Esophagus squamous epithelium (tissue), 5 donors: ENCODE measurements around the gene SEMA7A. TPM values are rescaled to one million over a fixed set of nuclear protein-coding genes. Genes with fewer than 3 reads are reported as not detected.
A peak's percentile ranks its signal among the peaks of the same experiment; 100 is the strongest.

Experiments
- DNase-seq: peaks from one replicate; lab custom pipeline; 2025; lab: John Stamatoyannopoulos, UW
- H3K27ac ChIP-seq, 4 donors: fragments of 200-600 bp; sonication (generic); one replicate each; pipeline ENCODE4 v1.5.1; 2016 to 2019; ENCODE audit warnings: mild to moderate bottlenecking in 1 of 4
- H3K27me3 ChIP-seq, 4 donors: fragments of 200-600 bp; sonication (generic); 1 replicate in 3 of 4; 2 replicates in 1 of 4; pipeline versions ENCODE4 v1.5.1 to v1.6.0; 2017 to 2021; ENCODE audit warnings: antibody characterized with exemption in 1 of 4
- H3K36me3 ChIP-seq, 3 donors: fragments of 200-600 bp; sonication (generic); one replicate each; pipeline ENCODE4 v1.5.1; 2016 to 2019
- H3K4me1 ChIP-seq, 3 donors: fragments of 200-600 bp; sonication (generic); one replicate each; pipeline ENCODE4 v1.5.1; 2017 to 2019
- H3K4me3 ChIP-seq, 4 donors: fragments of 200-600 bp; sonication (generic); 1 replicate in 3 of 4; 2 replicates in 1 of 4; pipeline ENCODE4 v1.5.1; 2016 to 2019; ENCODE audit warnings: mild to moderate bottlenecking in 2 of 4, moderate library complexity in 1 of 4
- H3K9me3 ChIP-seq, 3 donors: fragments of 200-600 bp; sonication (generic); one replicate each; pipeline ENCODE4 v1.5.1; 2016 to 2019
- CTCF ChIP-seq, 6 experiments: fragments of 450-650 bp in 4 of 6; fragments of 200-600 bp in 2 of 6; sonication (generic) in 2 of 6; IDR thresholded peaks; one replicate each; pipeline ENCODE4 v1.5.1; 2016 to 2019; ENCODE audit warnings: antibody characterized with exemption in 6 of 6, mild to moderate bottlenecking in 4 of 6, moderate library complexity in 4 of 6
- POLR2A ChIP-seq, 4 donors: fragments of 450-650 bp; IDR thresholded peaks; one replicate each; pipeline ENCODE4 v1.6.1; 2017; ENCODE audit warnings: antibody characterized with exemption in 4 of 4, mild to moderate bottlenecking in 4 of 4, moderate library complexity in 3 of 4
- WGBS, 2 donors: methylation state at CpG; one replicate each; pipeline ENCODE4 v1.1.5; 2018; 5-methylcytosine and 5-hydroxymethylcytosine counted together
- intact Hi-C: fragments of 100-400 bp; cut with DNase I; formaldehyde crosslinking; loops from one replicate; pipeline ENCODE4 v1.15.0; 2022
- total RNA-seq, 4 donors: library from RNA; depleted of rRNA; stranded (reverse); fragments of >200 nt; gene quantifications; one replicate each; pipeline ENCODE4 v1.1.0, GENCODE V29; 2016
- donor health status: DM: yes; HTN: yes; CAD: no.

Gene SEMA7A
- total RNA-seq, 4 donors from 2014 or later, result 1.2 to 7.5 (median 2.9) TPM

- Histone ChIP-seq H3K27me3 (peaks cover 0 to 15% (median 0%) of the 10 kb centered on the region in 4 donors), H3K27ac (peak overlapping the region; percentile 47 to 69 (median 59)), H3K36me3 (no peaks in the 10 kb centered on the region), H3K4me1 (peaks cover 13 to 49% (median 23%) of the 10 kb centered on the region in 3 donors), H3K4me3 (no peak overlapping the region), H3K9me3 (no peaks in the 10 kb centered on the region)
- intact Hi-C loops, result no loop called here
- DNase-seq, result no peak
- TF ChIP-seq POLR2A (IDR thresholded peaks at IDR 0.05) (no peak), CTCF (IDR thresholded peaks at IDR 0.05) (no peak)
- WGBS, 2 donors, result 39 to 48% methylated on average over 7 to 8 of the region's 8 CpGs
These were observed 48.7 kb downstream of the SEMA7A start for GRCh38 chr15:74384881-74385643.

GRCh38 chr15:74384566-74384880 is 49.2 kb downstream of the SEMA7A start:
- H3K4me1 ChIP-seq, result peaks cover 13 to 49% (median 23%) of the 10 kb centered on the region in 3 donors
- no peaks in the 10 kb centered on the region for H3K9me3 ChIP-seq
- TF ChIP-seq CTCF (IDR thresholded peaks at IDR 0.05), result no peak
- TF ChIP-seq POLR2A (IDR thresholded peaks at IDR 0.05), result no peak
- intact Hi-C loops, result no loop called here
- 30 to 80% methylated on average over 1 to 2 of the region's 3 CpGs for WGBS, 2 donors
- H3K27me3 ChIP-seq, result peaks cover 0 to 15% (median 0%) of the 10 kb centered on the region in 4 donors
- DNase-seq, result no peak
- H3K4me3 ChIP-seq, result no peak overlapping the region
- peak overlapping the region; percentile 15 to 69 (median 59) for H3K27ac ChIP-seq
- H3K36me3 ChIP-seq, result no peaks in the 10 kb centered on the region

GRCh38 chr15:74383695-74384565 is 49.8 kb downstream of the SEMA7A start:
- Histone ChIP-seq H3K36me3 (no peaks in the 10 kb centered on the region), H3K27me3 (peaks cover 0 to 15% (median 0%) of the 10 kb centered on the region in 4 donors), H3K4me1 (peaks cover 13 to 50% (median 23%) of the 10 kb centered on the region in 3 donors), H3K4me3 (no peak overlapping the region), H3K27ac (peak overlapping the region; percentile 15 to 69 (median 59)), H3K9me3 (no peaks in the 10 kb centered on the region)
- TF ChIP-seq POLR2A (IDR thresholded peaks at IDR 0.05) (no peak), CTCF (IDR thresholded peaks at IDR 0.05) (no peak)
- intact Hi-C loops, result loop anchor here (2.0 kb wide), 1 partner anchor 51 kb away; no protein-coding TSS in a partner anchor
- 18 to 38% methylated on average over 8 of the region's 8 CpGs for WGBS, 2 donors
- DNase-seq, result no peak

GRCh38 chr15:74383286-74383685 is 50.5 kb downstream of the SEMA7A start:
- no peak for TF ChIP-seq POLR2A (IDR thresholded peaks at IDR 0.05)
- TF ChIP-seq CTCF (IDR thresholded peaks at IDR 0.05), result no peak
- no peak for DNase-seq
- peak overlapping the region in 1 of 4 donors; percentile 28 for H3K27ac ChIP-seq
- 100% methylated on average over 2 of the region's 4 CpGs; no CpG with 5 or more reads in 1 of the 2 donors for WGBS, 2 donors
- intact Hi-C loops, result loop anchor here (2.0 kb wide), 1 partner anchor 52 kb away; no protein-coding TSS in a partner anchor
- no peak overlapping the region for H3K4me3 ChIP-seq
- H3K27me3 ChIP-seq, result peaks cover 0 to 15% (median 0%) of the 10 kb centered on the region in 4 donors
- H3K36me3 ChIP-seq, result no peaks in the 10 kb centered on the region
- no peaks in the 10 kb centered on the region for H3K9me3 ChIP-seq
- H3K4me1 ChIP-seq, result peaks cover 13 to 55% (median 23%) of the 10 kb centered on the region in 3 donors
